A549 (cell line): ENCODE measurements around the gene ZMIZ2. TPM values are rescaled to one million over a fixed set of nuclear protein-coding genes. Genes with fewer than 3 reads are reported as not detected.

Source experiments
- ATAC-seq, 2 experiments: fragments of 200-7000 bp in 1 of 2; fragments of >200 bp in 1 of 2; cut with Nextera tagmentation in 1 of 2; cut with Tn5 transposase in 1 of 2; 3 replicates each; pipeline versions ENCODE4 v1.8.0 to v1.9.1; 2018 to 2020; ENCODE audit warnings: mild to moderate bottlenecking in 1 of 2, moderate library complexity in 1 of 2
- CTCF ChIA-PET: fragments of 300-600 bp; sonication (Branson Sonifier 250); formaldehyde crosslinking; extraction: SDS; loops from one replicate; lab custom pipeline; 2021; ENCODE audit warnings: antibody characterized with exemption, inconsistent platforms; lab: Yijun Ruan, JAX
- POLR2A ChIA-PET: fragments of 350-600 bp; formaldehyde crosslinking; extraction: SDS; loops from one replicate; lab custom pipeline; 2021; ENCODE audit warnings: antibody characterized with exemption, inconsistent platforms; lab: Yijun Ruan, JAX
- DNase-seq, 2 experiments: peaks; one replicate each; pipeline versions ENCODE4 v3.0.0 to v3.0.0-alpha.2; 2011 to 2016; ENCODE audit warnings: low read depth in 1 of 2, low spot score in 1 of 2
- FAIRE-seq: peaks from 2 replicates; lab custom pipeline; 2011; peaks lifted over from hg19 to GRCh38; lab: Jason Lieb, UNC
- H3K27ac ChIP-seq, 2 experiments: fragments of >200 bp; sonication (Bioruptor Twin); formaldehyde crosslinking; 3 replicates each; pipeline ENCODE4 v1.5.1; 2016 to 2017
- H3K4me1 ChIP-seq: fragments of >200 bp; sonication (Bioruptor Twin); formaldehyde crosslinking; 3 replicates; pipeline ENCODE4 v1.6.1; 2016
- H3K4me2 ChIP-seq: fragments of >200 bp; sonication (Bioruptor Twin); formaldehyde crosslinking; 3 replicates; pipeline ENCODE4 v1.6.1; 2016
- H3K4me3 ChIP-seq: fragments of >200 bp; sonication (Bioruptor Twin); formaldehyde crosslinking; 3 replicates; pipeline ENCODE4 v1.5.1; 2016
- H3K9me3 ChIP-seq: fragments of >200 bp; sonication (Bioruptor Twin); formaldehyde crosslinking; 3 replicates; pipeline ENCODE4 v1.6.1; 2016
- CBX8 ChIP-seq: fragments of 200-600 bp; sonication (generic); IDR thresholded peaks from 2 replicates; pipeline ENCODE4 v1.6.1; 2016
- EHF ChIP-seq: fragments of 250-450 bp; sonication (Bioruptor Pico); IDR thresholded peaks from 2 replicates; pipeline ENCODE4 v1.5.0; 2020; ENCODE audit warnings: mild to moderate bottlenecking
- EP300 ChIP-seq, 2 experiments: fragments of >200 bp; sonication (Bioruptor Twin); formaldehyde crosslinking; IDR thresholded peaks; 2 replicates in 1 of 2; 3 replicates in 1 of 2; pipeline ENCODE4 v1.6.1; 2016 to 2017
- ESRRA ChIP-seq: fragments of 150-350 bp; IDR thresholded peaks from 2 replicates; pipeline ENCODE4 v1.6.1; 2014; ENCODE audit warnings: mild to moderate bottlenecking, low read length, borderline replicate concordance
- FOSB ChIP-seq: fragments of 250-450 bp; sonication (Bioruptor Pico); IDR thresholded peaks from 2 replicates; pipeline ENCODE4 v1.5.0; 2020; ENCODE audit warnings: mild to moderate bottlenecking, moderate library complexity
- FOSL2 ChIP-seq, 2 experiments: fragments of 450-650 bp in 1 of 2; fragments of >200 bp in 1 of 2; sonication (Bioruptor Twin) in 1 of 2; formaldehyde crosslinking; IDR thresholded peaks; 2 replicates each; pipeline versions ENCODE4 v1.5.0 to v1.6.1; 2016 to 2020; ENCODE audit warnings: mild to moderate bottlenecking in 1 of 2, moderate library complexity in 1 of 2
- FOXS1 ChIP-seq: fragments of 250-450 bp; sonication (Bioruptor Pico); IDR thresholded peaks from 2 replicates; pipeline ENCODE4 v1.5.0; 2020; ENCODE audit warnings: mild to moderate bottlenecking, moderate library complexity
- HDAC2 ChIP-seq: fragments of 200-600 bp; sonication (generic); IDR thresholded peaks from 2 replicates; pipeline ENCODE4 v1.6.1; 2016
- HOXA7 ChIP-seq: fragments of 250-450 bp; sonication (Bioruptor Pico); IDR thresholded peaks from 2 replicates; pipeline ENCODE4 v1.5.0; 2020; ENCODE audit warnings: mild to moderate bottlenecking, moderate library complexity
- HOXB5 ChIP-seq: fragments of 250-450 bp; sonication (Bioruptor Pico); IDR thresholded peaks from 2 replicates; pipeline ENCODE4 v1.5.0; 2020; ENCODE audit warnings: mild to moderate bottlenecking, moderate library complexity
- JUN ChIP-seq, 2 experiments: fragments of >200 bp; sonication (Bioruptor Twin); formaldehyde crosslinking; IDR thresholded peaks; 2 replicates in 1 of 2; 3 replicates in 1 of 2; pipeline ENCODE4 v1.6.1; 2016 to 2017
- JUNB ChIP-seq: fragments of >200 bp; sonication (Bioruptor Twin); formaldehyde crosslinking; IDR thresholded peaks from 2 replicates; pipeline ENCODE4 v1.6.1; 2016
- KDM1A ChIP-seq: fragments of 200-600 bp; sonication (generic); IDR thresholded peaks from 2 replicates; pipeline ENCODE4 v1.6.1; 2016; ENCODE audit warnings: low read depth, mild to moderate bottlenecking
- MAZ ChIP-seq: fragments of 150-350 bp; IDR thresholded peaks from 2 replicates; pipeline ENCODE4 v1.6.1; 2014; ENCODE audit warnings: antibody characterized with exemption, low read depth, low read length, borderline replicate concordance
- MYC ChIP-seq: IDR thresholded peaks from 2 replicates; pipeline ENCODE4 v1.6.1; 2012; ENCODE audit warnings: mild to moderate bottlenecking, inconsistent platforms, low read length, improper control_type of control experiment, borderline replicate concordance
- NPAS2 ChIP-seq: fragments of 250-450 bp; sonication (Bioruptor Pico); IDR thresholded peaks from 2 replicates; pipeline ENCODE4 v1.8.0; 2022; ENCODE audit warnings: mild to moderate bottlenecking, moderate library complexity, borderline replicate concordance
- POLR2A ChIP-seq: IDR thresholded peaks from 2 replicates; pipeline ENCODE4 v1.6.1; 2012; ENCODE audit warnings: mild to moderate bottlenecking, low read length
- SREBF2 ChIP-seq: fragments of 450-650 bp; IDR thresholded peaks from 2 replicates; pipeline ENCODE4 v1.6.1; 2014; ENCODE audit warnings: mild to moderate bottlenecking, moderate library complexity
- TP53 ChIP-seq: fragments of 250-450 bp; sonication (Bioruptor Pico); IDR thresholded peaks from 2 replicates; pipeline ENCODE4 v1.5.0; 2021; ENCODE audit warnings: mild to moderate bottlenecking, moderate library complexity
- ZFP36 ChIP-seq: fragments of 450-650 bp; IDR thresholded peaks from 2 replicates; pipeline ENCODE4 v1.6.1; 2014; ENCODE audit warnings: borderline replicate concordance; ENCODE audit not compliant: partially characterized antibody
- ZNF302 ChIP-seq: fragments of 250-450 bp; sonication (Bioruptor Pico); IDR thresholded peaks from 2 replicates; pipeline ENCODE4 v1.9.0; 2021; ENCODE audit warnings: inconsistent platforms, mild to moderate bottlenecking, moderate library complexity
- WGBS: methylation state at CpG from one replicate; pipeline ENCODE4 v1.1.6; 2017; ENCODE audit errors: missing lambda C conversion rate; 5-methylcytosine and 5-hydroxymethylcytosine counted together
- polyA plus RNA-seq, 4 experiments: library from polyadenylated mRNA; depleted of rRNA in 3 of 4; stranded (reverse); fragments of >200 nt; fragmentation: RNase III in 1 of 4; extraction: RNeasy Plus Mini Kit Qiagen cat#74134 plus additional on column Dnase treatment in 1 of 4; gene quantifications; 2 replicates in 3 of 4; 3 replicates in 1 of 4; pipeline ENCODE4 v1.2.3, GENCODE V29; 2011 to 2017
- TF ChIP-seq, protein P1 (sequence below): fragments of >200 bp; sonication (Bioruptor Twin); formaldehyde crosslinking; IDR thresholded peaks from 2 replicates; pipeline ENCODE4 v1.6.1; 2016
- TF ChIP-seq, protein P2 (sequence below): fragments of 200-600 bp; sonication (generic); IDR thresholded peaks from 2 replicates; pipeline ENCODE4 v1.6.1; 2016; ENCODE audit warnings: antibody characterized with exemption, mild to moderate bottlenecking, moderate library complexity
- TF ChIP-seq, protein P3 (sequence below): IDR thresholded peaks from 2 replicates; pipeline ENCODE4 v1.6.1; 2012

ZMIZ2 gene
- polyA plus RNA-seq, 2 of the 4 experiments (the other 2 are of a cell fraction) = 4.3 to 21.7 TPM

DNA sequence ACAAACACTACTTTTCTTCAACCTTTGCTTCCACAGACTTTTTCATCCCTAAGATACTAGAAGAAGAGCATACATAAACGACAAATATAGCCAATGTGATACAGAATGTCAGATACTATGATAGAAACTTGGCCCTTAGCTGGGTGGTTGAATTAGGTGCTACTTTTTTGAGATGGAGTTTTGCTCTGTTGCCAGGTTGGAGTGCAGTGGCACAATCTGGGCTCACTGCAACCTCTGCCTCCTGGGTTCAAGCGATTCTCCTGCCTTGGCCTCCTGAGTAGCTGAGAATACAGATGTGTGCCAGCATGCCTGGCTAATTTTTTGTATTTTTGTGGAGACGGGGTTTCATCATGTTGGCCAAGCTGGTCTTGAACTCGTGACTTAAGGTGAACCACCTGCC is 51.3 kb downstream of the ZMIZ2 start:
- H3K4me2 ChIP-seq = peak overlapping the region; percentile 99
- ChIA-PET POLR2A (no interaction called here), CTCF (interaction anchor here (1.2 kb wide), 1 partner anchor 212 kb away, joined by 6 read pairs; no protein-coding TSS in a partner anchor)
- TF ChIP-seq MYC = no peak
- TF ChIP-seq, protein P1, sequence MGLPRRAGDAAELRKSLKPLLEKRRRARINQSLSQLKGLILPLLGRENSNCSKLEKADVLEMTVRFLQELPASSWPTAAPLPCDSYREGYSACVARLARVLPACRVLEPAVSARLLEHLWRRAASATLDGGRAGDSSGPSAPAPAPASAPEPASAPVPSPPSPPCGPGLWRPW = no peak
- TF ChIP-seq HDAC2 = no peak
- no peak for TF ChIP-seq SREBF2
- no peak for TF ChIP-seq CBX8
- TF ChIP-seq MAZ = no peak
- no peak for TF ChIP-seq POLR2A
- TF ChIP-seq FOXS1 (CRISPR knock-in tag) = no peak
- H3K4me1 ChIP-seq = peaks cover 23% of the 10 kb centered on the region
- no peak overlapping the region for H3K4me3 ChIP-seq
- no peak overlapping the region for H3K27ac ChIP-seq
- H3K9me3 ChIP-seq = no peaks in the 10 kb centered on the region
- ATAC-seq = no peak
- 70% methylated on average over 4 of the region's 4 CpGs for WGBS
- no peak for FAIRE-seq
- DNase-seq = no peak

DNA sequence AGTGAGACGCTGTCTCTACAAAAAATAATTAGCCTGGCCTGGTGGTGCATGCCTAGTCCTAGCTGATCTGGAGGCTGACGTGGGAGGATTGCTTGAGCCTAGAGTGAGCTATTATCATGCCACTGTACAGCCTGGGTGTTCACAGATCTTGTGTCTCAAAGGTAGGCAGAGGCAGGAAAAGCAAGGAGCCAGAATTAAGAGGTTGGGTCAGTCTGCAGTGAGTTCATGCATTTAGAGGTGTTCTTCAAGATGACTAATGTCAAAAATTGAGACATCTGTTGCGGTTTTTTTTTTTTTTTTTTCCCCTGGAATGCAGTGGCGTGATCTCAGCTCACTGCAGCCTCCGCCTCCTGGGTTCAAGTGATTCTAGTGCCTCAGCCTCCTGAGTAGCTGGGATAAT is 53.2 kb downstream of the ZMIZ2 start:
- H3K27ac ChIP-seq = no peak overlapping the region
- no peak for FAIRE-seq
- H3K9me3 ChIP-seq = no peaks in the 10 kb centered on the region
- H3K4me3 ChIP-seq = no peak overlapping the region
- no peak for DNase-seq
- no peak for ATAC-seq
- CTCF ChIA-PET = interaction anchor here (1.2 to 4.3 kb wide), 2 partner anchors 9 to 45 kb away, joined by 4 to 16 read pairs; partner anchors contain the start of gene H2AZ2
- POLR2A ChIA-PET = no interaction called here
- peaks cover 21% of the 10 kb centered on the region for H3K4me1 ChIP-seq
- no peak overlapping the region for H3K4me2 ChIP-seq
- WGBS = 86% methylated on average over 5 of the region's 5 CpGs
- TF ChIP-seq HOXA7 (CRISPR knock-in tag) (peak; percentile 60; the same call in 1 of the 2 replicates), FOSB (0 out of 2 replicates have a peak, but pooled peaks have one; percentile 4), FOSL2 (IDR thresholded peaks at IDR 0.05) (no peak), FOSL2 (CRISPR knock-in tag; IDR thresholded peaks at IDR 0.05) (no peak)

DNA sequence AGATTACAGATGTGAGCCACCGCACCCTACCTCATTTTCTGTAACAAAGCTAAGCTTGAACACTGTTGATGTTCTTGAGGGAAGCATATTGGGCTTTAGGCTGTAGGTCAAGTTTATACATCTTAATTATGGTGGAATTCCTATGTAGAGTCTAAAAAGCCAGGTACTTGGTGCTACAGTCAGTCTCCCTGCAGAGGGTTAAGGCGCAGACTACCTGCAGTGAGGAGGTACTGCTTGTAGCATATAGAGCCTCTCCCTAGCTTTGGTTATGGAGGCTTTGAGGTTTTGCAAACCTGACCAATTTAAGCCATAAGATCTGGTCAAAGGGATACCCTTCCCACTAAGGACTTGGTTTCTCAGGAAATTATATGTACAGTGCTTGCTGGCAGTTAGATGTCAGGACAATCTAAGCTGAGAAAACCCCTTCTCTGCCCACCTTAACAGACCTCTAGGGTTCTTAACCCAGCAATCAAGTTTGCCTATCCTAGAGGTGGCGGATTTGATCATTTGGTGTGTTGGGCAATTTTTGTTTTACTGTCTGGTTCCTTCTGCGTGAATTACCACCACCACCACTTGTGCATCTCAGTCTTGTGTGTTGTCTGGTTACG is 53.9 kb downstream of the ZMIZ2 start:
- CTCF ChIA-PET = interaction anchor here (1.2 to 4.3 kb wide), 2 partner anchors 9 to 45 kb away, joined by 4 to 16 read pairs; partner anchors contain the start of gene H2AZ2
- no peak for TF ChIP-seq ESRRA
- TF ChIP-seq NPAS2 (CRISPR knock-in tag) = no peak
- no peak for TF ChIP-seq JUN (IDR thresholded peaks at IDR 0.05)
- TF ChIP-seq KDM1A = no peak
- no peak for TF ChIP-seq HOXB5 (CRISPR knock-in tag)
- TF ChIP-seq JUNB = no peak
- no peak for TF ChIP-seq ZNF302 (CRISPR knock-in tag)
- no peak for TF ChIP-seq MAZ
- no peak for TF ChIP-seq TP53
- TF ChIP-seq EP300 (IDR thresholded peaks at IDR 0.05) = no peak
- TF ChIP-seq HOXA7 (CRISPR knock-in tag) = no peak
- TF ChIP-seq HDAC2 = no peak
- TF ChIP-seq ZFP36 = no peak
- TF ChIP-seq, protein P2, sequence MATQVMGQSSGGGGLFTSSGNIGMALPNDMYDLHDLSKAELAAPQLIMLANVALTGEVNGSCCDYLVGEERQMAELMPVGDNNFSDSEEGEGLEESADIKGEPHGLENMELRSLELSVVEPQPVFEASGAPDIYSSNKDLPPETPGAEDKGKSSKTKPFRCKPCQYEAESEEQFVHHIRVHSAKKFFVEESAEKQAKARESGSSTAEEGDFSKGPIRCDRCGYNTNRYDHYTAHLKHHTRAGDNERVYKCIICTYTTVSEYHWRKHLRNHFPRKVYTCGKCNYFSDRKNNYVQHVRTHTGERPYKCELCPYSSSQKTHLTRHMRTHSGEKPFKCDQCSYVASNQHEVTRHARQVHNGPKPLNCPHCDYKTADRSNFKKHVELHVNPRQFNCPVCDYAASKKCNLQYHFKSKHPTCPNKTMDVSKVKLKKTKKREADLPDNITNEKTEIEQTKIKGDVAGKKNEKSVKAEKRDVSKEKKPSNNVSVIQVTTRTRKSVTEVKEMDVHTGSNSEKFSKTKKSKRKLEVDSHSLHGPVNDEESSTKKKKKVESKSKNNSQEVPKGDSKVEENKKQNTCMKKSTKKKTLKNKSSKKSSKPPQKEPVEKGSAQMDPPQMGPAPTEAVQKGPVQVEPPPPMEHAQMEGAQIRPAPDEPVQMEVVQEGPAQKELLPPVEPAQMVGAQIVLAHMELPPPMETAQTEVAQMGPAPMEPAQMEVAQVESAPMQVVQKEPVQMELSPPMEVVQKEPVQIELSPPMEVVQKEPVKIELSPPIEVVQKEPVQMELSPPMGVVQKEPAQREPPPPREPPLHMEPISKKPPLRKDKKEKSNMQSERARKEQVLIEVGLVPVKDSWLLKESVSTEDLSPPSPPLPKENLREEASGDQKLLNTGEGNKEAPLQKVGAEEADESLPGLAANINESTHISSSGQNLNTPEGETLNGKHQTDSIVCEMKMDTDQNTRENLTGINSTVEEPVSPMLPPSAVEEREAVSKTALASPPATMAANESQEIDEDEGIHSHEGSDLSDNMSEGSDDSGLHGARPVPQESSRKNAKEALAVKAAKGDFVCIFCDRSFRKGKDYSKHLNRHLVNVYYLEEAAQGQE = no peak
- TF ChIP-seq, protein P3, sequence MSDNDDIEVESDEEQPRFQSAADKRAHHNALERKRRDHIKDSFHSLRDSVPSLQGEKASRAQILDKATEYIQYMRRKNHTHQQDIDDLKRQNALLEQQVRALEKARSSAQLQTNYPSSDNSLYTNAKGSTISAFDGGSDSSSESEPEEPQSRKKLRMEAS = no peak
- no peak for TF ChIP-seq EHF (CRISPR knock-in tag)
- Histone ChIP-seq H3K27ac (no peak overlapping the region), H3K4me3 (no peak overlapping the region), H3K4me1 (peaks cover 21% of the 10 kb centered on the region), H3K4me2 (no peak overlapping the region), H3K9me3 (no peaks in the 10 kb centered on the region)
- 98% methylated on average over 5 of the region's 5 CpGs for WGBS
- POLR2A ChIA-PET = no interaction called here
- FAIRE-seq (no peak), DNase-seq (no peak), ATAC-seq (peak in 1 of 2 experiments; percentile 27; a peak in 1 of 6 replicates)
